ENCODE measurements around the gene CELF4.

DNA sequence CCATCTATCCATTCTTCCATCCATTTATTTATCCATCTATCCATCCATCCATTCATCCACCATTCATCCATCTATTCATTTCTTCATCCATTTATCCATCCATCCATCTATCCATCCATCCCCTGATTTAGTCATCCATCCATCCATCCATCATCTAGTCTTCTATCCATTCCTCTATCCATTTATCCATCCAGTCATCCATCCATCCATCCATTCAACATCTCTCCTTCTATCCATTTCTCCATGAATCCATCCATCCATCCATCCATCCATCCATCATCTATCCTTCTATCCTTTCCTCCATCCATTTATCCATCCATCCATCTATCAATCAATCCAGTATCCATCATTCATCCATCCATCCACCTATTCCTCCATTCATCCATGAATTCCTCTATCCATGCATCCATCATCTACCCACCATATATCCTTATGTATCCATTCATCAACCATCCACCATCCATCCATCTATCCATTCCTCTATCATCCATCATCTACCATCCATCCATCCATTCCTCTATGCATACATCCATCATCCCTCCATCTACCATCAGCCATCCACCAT is 185.0 kb downstream of the CELF4 start:
- no peak for TF ChIP-seq CTCF (IDR thresholded peaks at IDR 0.05)
- no peak for TF ChIP-seq POLR2A (IDR thresholded peaks at IDR 0.05)
